ENCODE data around the gene BAHD1. TPM values are rescaled to one million over a fixed set of nuclear protein-coding genes. Genes with fewer than 3 reads are reported as not detected.

The BAHD1 gene
- total RNA-seq, 4 donors from 2014 or later: 12.3 to 25.5 (median 16.2) TPM

- TF ChIP-seq POLR2A (IDR thresholded peaks at IDR 0.05): no peak
- TF ChIP-seq CTCF (IDR thresholded peaks at IDR 0.05): no peak
- TF ChIP-seq EP300 (IDR thresholded peaks at IDR 0.05): no peak
- H3K4me1 ChIP-seq: peaks cover 0 to 1% (median 0%) of the 10 kb centered on the region in 4 donors
- peaks cover 0 to 13% of the 10 kb centered on the region in 2 donors for H3K27me3 ChIP-seq
- DNase-seq (ENCODE audit: low spot score in 2 of 2): no peak
- H3K27ac ChIP-seq: no peak overlapping the region
- no peaks in the 10 kb centered on the region for H3K9me3 ChIP-seq
- WGBS, 2 donors: 69 to 72% methylated on average over 6 of the region's 6 CpGs
- H3K36me3 ChIP-seq: no peaks in the 10 kb centered on the region
- no peak overlapping the region for H3K4me3 ChIP-seq
Observed at GRCh38 chr15:40501487-40501886, 60.7 kb downstream of the BAHD1 start.

GRCh38 chr15:40506964-40507571, 66.3 kb downstream of the BAHD1 start:
- Histone ChIP-seq H3K36me3 (no peaks in the 10 kb centered on the region), H3K4me3 (peak overlapping the region in 3 of 4 donors; percentile 35 to 46 (median 36)), H3K4me1 (peaks cover 0 to 28% (median 9%) of the 10 kb centered on the region in 4 donors), H3K9me3 (no peaks in the 10 kb centered on the region), H3K27ac (peak overlapping the region in 1 of 4 donors; percentile 58), H3K27me3 (no peaks in the 10 kb centered on the region)
- DNase-seq (ENCODE audit: low spot score in 2 of 2): peak; percentile 26 to 41
- 4% methylated on average over 27 to 30 of the region's 30 CpGs for WGBS, 2 donors
- TF ChIP-seq POLR2A (IDR thresholded peaks at IDR 0.05) (no peak), CTCF (IDR thresholded peaks at IDR 0.05) (peak; percentile 60 to 77 (median 68)), EP300 (IDR thresholded peaks at IDR 0.05) (no peak)

GRCh38 chr15:40508216-40508615, 67.5 kb downstream of the BAHD1 start:
- H3K27ac ChIP-seq: no peak overlapping the region
- H3K9me3 ChIP-seq: no peaks in the 10 kb centered on the region
- H3K4me1 ChIP-seq: peaks cover 0 to 30% (median 10%) of the 10 kb centered on the region in 4 donors
- no peak overlapping the region for H3K4me3 ChIP-seq
- H3K36me3 ChIP-seq: no peaks in the 10 kb centered on the region
- WGBS, 2 donors: 97 to 98% methylated on average over 1 of the region's 1 CpG
- no peaks in the 10 kb centered on the region for H3K27me3 ChIP-seq
- TF ChIP-seq CTCF (IDR thresholded peaks at IDR 0.05): no peak
- no peak for TF ChIP-seq EP300 (IDR thresholded peaks at IDR 0.05)
- TF ChIP-seq POLR2A (IDR thresholded peaks at IDR 0.05): no peak
- DNase-seq (ENCODE audit: low spot score in 2 of 2): no peak

- Histone ChIP-seq H3K9me3 (no peaks in the 10 kb centered on the region), H3K36me3 (no peaks in the 10 kb centered on the region), H3K27ac (no peak overlapping the region), H3K27me3 (no peaks in the 10 kb centered on the region), H3K4me3 (no peak overlapping the region), H3K4me1 (peaks cover 0 to 30% (median 10%) of the 10 kb centered on the region in 4 donors)
- TF ChIP-seq POLR2A (IDR thresholded peaks at IDR 0.05): no peak
- TF ChIP-seq CTCF (IDR thresholded peaks at IDR 0.05): no peak
- no peak for TF ChIP-seq EP300 (IDR thresholded peaks at IDR 0.05)
- DNase-seq (ENCODE audit: low spot score in 2 of 2): no peak
- WGBS, 2 donors: 72 to 83% methylated on average over 2 of the region's 2 CpGs
Observed at GRCh38 chr15:40510201-40510600, 69.4 kb downstream of the BAHD1 start.

GRCh38 chr15:40511093-40511471, 70.3 kb downstream of the BAHD1 start:
- 23 to 38% methylated on average over 22 of the region's 22 CpGs for WGBS, 2 donors
- Histone ChIP-seq H3K36me3 (no peaks in the 10 kb centered on the region), H3K4me1 (peaks cover 0 to 30% (median 10%) of the 10 kb centered on the region in 4 donors), H3K27me3 (no peaks in the 10 kb centered on the region), H3K27ac (peak overlapping the region in 1 of 4 donors; percentile 53), H3K9me3 (no peaks in the 10 kb centered on the region), H3K4me3 (peak overlapping the region; percentile 35 to 69 (median 56))
- TF ChIP-seq POLR2A (IDR thresholded peaks at IDR 0.05) (no peak), CTCF (IDR thresholded peaks at IDR 0.05) (no peak), EP300 (IDR thresholded peaks at IDR 0.05) (no peak)
- DNase-seq (ENCODE audit: low spot score in 2 of 2): no peak
